Large intestine (tissue), 3 donors: ENCODE data around the gene MACC1. TPM values are rescaled to one million over a fixed set of nuclear protein-coding genes. Genes with fewer than 3 reads are reported as not detected.
"Not testable (repeated sequence)": the region's sequence is repeated elsewhere in the genome, so short reads cannot be mapped to it uniquely, and the experiment has no call there.

ENCODE experiments used
- DNase-seq, 2 donors: peaks; one replicate each; pipeline versions ENCODE4 v3.0.0 to v3.0.0-alpha.2; 2013
- H3K27ac ChIP-seq: one replicate; pipeline ENCODE4 v1.5.1; 2013; ENCODE audit warnings: low read length
- H3K27me3 ChIP-seq: 2 replicates; pipeline ENCODE4 v1.6.1; 2013; ENCODE audit warnings: low read length; ENCODE audit not compliant: control insufficient read depth, insufficient read depth
- H3K36me3 ChIP-seq: 2 replicates; pipeline ENCODE4 v1.6.1; 2013; ENCODE audit warnings: low read length; ENCODE audit not compliant: control insufficient read depth, insufficient read depth
- H3K4me1 ChIP-seq: one replicate; pipeline ENCODE4 v1.6.1; 2013; ENCODE audit warnings: low read length; ENCODE audit not compliant: control insufficient read depth, insufficient read depth
- H3K4me3 ChIP-seq: one replicate; pipeline ENCODE4 v1.5.1; 2013; ENCODE audit warnings: low read length
- H3K9me3 ChIP-seq: one replicate; pipeline ENCODE4 v1.6.1; 2013; ENCODE audit warnings: mild to moderate bottlenecking, low read depth, low read length, moderate library complexity; ENCODE audit not compliant: control insufficient read depth
- WGBS: methylation state at CpG from one replicate; pipeline ENCODE4 v1.1.5; 2013; ENCODE audit warnings: low lambda C conversion rate; ENCODE audit not compliant: insufficient coverage; 5-methylcytosine and 5-hydroxymethylcytosine counted together
- polyA plus RNA-seq: library from polyadenylated mRNA; unstranded; fragments of 120-200 nt; gene quantifications from one replicate; pipeline ENCODE4 v1.2.1, GENCODE V29; 2013

The MACC1 gene
- polyA plus RNA-seq, 1 donor, result 50.2 TPM

DNA sequence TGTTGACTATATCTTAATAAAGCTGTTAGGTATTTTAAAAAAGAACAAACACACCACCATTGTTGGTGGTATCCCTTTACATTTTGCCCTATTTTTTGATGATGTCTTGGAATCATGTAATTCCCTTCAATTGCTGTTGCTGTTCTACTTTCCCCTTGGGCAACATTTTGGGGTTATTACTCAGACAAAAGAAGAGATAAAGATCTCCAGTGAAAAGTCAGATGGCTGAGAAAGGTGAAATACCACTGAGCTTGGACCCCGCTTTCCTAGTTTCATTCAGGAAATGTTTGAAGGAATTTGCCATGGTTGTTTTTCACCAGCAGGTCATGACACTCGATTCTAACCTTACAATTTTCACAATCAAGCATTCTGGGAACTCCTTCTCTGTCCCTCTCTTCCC is 84.6 kb downstream of the MACC1 start:
- Histone ChIP-seq H3K4me1 (peaks cover 3% of the 10 kb centered on the region), H3K36me3 (no peaks in the 10 kb centered on the region), H3K9me3 (no peaks in the 10 kb centered on the region), H3K27ac (no peak overlapping the region), H3K4me3 (no peak overlapping the region), H3K27me3 (no peaks in the 10 kb centered on the region)
- no peak for DNase-seq
- no CpG with 5 or more reads among the region's 2 CpGs for WGBS

DNA sequence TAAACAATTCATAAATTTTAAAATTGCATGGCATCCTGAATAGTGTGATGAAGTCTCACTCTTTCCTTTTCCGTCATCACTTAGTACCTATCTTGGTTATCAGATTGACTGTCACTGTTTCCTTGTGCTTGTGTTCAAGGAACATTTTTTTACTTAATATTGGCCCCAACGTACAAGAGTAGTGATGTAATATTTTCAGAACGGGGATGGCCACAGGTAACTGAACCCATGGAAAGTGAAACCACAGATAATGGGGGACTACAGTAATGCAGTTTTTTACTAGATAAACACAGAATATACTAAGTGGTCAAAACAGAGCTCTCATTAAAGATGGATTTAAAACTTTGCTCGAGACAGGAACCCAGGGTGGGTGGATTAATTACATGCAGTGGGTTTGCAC is 85.4 kb downstream of the MACC1 start:
- H3K9me3 ChIP-seq, result no peaks in the 10 kb centered on the region
- DNase-seq, result peak; percentile 30 to 75
- WGBS, result 20% methylated on average over 3 of the region's 4 CpGs
- no peaks in the 10 kb centered on the region for H3K27me3 ChIP-seq
- H3K36me3 ChIP-seq, result no peaks in the 10 kb centered on the region
- H3K4me1 ChIP-seq, result peaks cover 3% of the 10 kb centered on the region
- no peak overlapping the region for H3K4me3 ChIP-seq
- H3K27ac ChIP-seq, result no peak overlapping the region

DNA sequence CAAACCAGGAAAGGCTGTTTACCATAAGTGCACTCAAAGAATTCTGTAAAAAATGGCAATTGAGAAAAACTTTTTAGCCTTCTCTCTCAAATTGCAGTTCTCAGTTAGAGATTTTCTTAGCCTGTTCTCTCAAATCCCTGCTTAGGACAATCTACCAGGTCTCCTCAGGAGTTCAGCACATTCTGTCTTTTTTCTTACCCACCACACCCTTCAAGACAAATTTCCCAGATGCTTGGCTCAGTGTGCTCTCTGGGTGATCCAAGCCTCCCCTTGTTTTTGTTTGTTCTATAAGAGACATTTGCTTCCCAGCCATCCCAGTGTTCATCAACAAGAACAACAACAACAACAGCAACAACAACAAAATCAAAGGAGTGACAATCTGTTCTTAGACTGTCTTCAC is 87.3 kb downstream of the MACC1 start:
- H3K4me1 ChIP-seq, result peaks cover 3% of the 10 kb centered on the region
- H3K4me3 ChIP-seq, result no peak overlapping the region
- H3K27ac ChIP-seq, result no peak overlapping the region
- DNase-seq, result no peak
- no peaks in the 10 kb centered on the region for H3K27me3 ChIP-seq
- H3K9me3 ChIP-seq, result no peaks in the 10 kb centered on the region
- no peaks in the 10 kb centered on the region for H3K36me3 ChIP-seq

DNA sequence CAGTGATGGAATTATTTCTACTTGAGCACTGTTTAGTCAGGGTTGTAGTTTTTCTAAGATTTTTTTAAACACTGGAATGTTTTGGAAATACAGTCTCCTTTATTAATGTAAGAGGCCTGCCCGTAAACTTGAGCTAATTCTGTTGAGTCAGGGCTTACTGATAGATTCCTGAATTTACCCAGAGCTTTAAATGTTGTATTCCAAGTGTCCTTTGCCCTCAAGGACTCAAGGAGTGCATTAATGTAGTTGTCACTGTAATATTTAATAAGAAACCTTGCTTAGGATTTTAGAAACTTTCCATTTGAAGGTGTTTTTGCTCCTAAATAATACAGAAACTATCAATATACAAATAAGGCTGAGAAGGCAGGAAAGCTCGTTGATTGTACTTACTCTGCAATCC is 89.2 kb downstream of the MACC1 start:
- DNase-seq, result peak in 1 of 2 donors; percentile 67
- Histone ChIP-seq H3K9me3 (no peaks in the 10 kb centered on the region), H3K27me3 (no peaks in the 10 kb centered on the region), H3K4me1 (peaks cover 3% of the 10 kb centered on the region), H3K36me3 (no peaks in the 10 kb centered on the region), H3K27ac (no peak overlapping the region), H3K4me3 (no peak overlapping the region)
- 20% methylated on average over 1 of the region's 2 CpGs for WGBS

DNA sequence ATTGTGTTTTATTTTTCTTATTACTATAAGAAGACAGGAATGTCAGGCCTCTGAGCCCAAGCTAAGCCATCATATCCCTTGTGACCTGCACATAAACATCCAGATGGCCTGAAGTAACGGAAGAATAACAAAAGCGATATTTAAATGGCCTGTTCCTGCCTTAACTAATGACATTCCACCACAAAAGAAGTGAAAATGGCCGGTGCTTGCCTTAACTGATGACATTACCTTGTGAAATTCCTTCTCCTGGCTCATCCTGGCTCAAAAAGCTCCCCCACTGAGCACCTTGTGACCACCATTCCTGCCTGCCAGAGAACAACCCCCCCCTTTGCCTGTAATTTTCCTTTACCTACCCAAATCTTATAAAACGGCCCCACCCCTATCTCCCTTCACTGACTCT is 91.1 kb downstream of the MACC1 start:
- not testable (repeated sequence) for H3K9me3 ChIP-seq, H3K27ac ChIP-seq, H3K4me3 ChIP-seq, H3K27me3 ChIP-seq, H3K36me3 ChIP-seq, H3K4me1 ChIP-seq, DNase-seq
- no CpG with 5 or more reads among the region's 4 CpGs for WGBS

DNA sequence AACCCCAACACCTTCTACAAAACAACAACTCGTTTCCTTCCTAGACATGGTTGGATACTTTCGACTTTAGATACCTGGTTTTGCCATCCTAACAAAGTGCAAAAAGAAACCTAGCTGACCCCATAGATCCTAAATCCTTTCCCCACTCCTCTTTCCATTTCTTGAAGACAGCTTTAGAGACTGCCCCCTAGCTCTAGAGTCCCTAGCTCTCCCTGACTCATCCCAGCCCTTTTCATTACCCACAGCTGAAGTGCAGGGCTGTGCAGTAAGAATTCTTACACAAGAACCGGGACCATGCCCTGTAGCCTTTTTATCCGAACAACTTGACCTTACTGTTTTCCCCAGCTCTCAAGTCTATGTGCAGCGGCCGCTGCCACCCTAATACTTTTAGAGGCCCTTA is 93.1 kb downstream of the MACC1 start:
- H3K4me1 ChIP-seq, H3K9me3 ChIP-seq, H3K27me3 ChIP-seq, DNase-seq, H3K4me3 ChIP-seq, H3K27ac ChIP-seq, H3K36me3 ChIP-seq: not testable (repeated sequence)
- no CpG with 5 or more reads among the region's 6 CpGs for WGBS

DNA sequence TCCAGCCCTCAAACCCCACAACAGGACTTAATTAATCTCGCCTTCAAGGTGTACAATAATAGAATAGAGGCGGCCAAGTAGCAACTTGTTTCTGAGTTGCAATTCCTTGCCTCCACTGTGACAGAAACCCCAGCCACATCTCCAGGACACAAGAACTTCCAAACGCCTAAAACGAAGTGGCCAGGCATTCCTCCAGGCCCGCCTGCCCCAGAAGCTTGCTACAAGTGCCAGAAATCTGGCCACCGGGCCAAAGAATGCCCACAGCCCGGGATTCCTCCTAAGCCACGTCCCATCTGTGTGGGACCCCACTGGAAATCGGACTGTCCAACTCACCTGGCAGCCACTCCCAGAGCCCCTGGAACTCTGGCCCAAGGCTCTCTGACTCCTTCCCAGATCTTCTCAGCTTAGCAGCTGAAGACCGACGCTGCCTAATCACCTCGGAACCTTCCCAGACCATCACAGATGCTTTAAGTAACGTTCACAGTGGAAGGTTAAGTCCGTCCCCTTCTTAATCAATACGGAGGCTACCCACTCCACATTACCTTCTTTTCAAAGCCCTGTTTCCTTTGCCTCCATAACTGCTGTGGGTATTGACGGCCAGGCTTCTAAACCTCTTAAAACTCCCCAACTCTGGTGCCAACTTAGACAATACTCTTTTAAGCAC is 94.4 kb downstream of the MACC1 start:
- H3K9me3 ChIP-seq, H3K4me1 ChIP-seq, DNase-seq, H3K4me3 ChIP-seq, H3K27ac ChIP-seq, H3K36me3 ChIP-seq, H3K27me3 ChIP-seq: not testable (repeated sequence)
- WGBS, result no CpG with 5 or more reads among the region's 16 CpGs

DNA sequence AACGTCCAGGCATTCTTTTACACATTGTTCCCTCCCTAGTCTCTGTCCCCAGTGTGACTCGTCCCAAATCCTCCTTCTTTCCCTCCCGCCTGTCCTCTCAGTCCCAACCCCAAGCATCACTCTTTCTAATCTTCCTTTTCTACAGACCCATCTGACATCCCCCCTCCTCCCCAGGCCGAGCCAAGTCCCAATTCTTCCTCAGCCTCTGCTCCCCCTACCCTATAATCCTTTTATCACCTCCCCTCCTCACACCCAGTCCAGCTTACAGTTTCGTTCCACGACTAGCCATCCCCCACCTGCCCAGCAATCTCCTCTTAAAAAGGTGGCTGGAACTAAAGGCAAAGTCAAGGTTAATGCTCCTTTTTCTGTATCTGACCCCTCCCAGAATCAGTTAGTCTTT is 95.1 kb downstream of the MACC1 start:
- WGBS, result 100% methylated on average over 1 of the region's 6 CpGs
- Histone ChIP-seq H3K27me3 (no peaks in the 10 kb centered on the region), H3K4me3 (no peak overlapping the region), H3K27ac (no peak overlapping the region), H3K9me3 (no peaks in the 10 kb centered on the region), H3K36me3 (no peaks in the 10 kb centered on the region), H3K4me1 (no peaks in the 10 kb centered on the region)
- no peak for DNase-seq

DNA sequence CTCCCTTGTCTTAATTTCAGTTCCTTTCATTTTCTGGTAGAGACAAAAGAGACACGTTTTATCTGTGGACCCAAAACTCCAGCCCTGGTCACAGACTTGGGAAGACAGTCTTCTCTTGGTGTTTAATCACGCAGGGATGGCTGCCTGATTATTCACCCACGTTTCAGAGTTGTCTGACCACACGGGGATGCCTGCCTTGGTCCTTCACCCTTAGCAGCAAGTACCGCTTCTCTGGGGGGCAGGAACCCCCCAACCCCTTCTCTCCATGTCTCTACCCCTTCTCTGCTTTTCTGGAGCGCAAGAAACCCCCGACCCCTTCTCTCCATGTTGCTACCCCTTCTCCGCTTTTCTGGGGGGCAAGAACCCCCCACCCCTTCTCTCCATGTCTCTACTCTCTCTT is 95.8 kb downstream of the MACC1 start:
- H3K9me3 ChIP-seq, result no peaks in the 10 kb centered on the region
- H3K4me3 ChIP-seq, result no peak overlapping the region
- DNase-seq, result no peak
- H3K27me3 ChIP-seq, result no peaks in the 10 kb centered on the region
- H3K27ac ChIP-seq, result no peak overlapping the region
- no peaks in the 10 kb centered on the region for H3K4me1 ChIP-seq
- H3K36me3 ChIP-seq, result no peaks in the 10 kb centered on the region
- 67% methylated on average over 2 of the region's 8 CpGs for WGBS

DNA sequence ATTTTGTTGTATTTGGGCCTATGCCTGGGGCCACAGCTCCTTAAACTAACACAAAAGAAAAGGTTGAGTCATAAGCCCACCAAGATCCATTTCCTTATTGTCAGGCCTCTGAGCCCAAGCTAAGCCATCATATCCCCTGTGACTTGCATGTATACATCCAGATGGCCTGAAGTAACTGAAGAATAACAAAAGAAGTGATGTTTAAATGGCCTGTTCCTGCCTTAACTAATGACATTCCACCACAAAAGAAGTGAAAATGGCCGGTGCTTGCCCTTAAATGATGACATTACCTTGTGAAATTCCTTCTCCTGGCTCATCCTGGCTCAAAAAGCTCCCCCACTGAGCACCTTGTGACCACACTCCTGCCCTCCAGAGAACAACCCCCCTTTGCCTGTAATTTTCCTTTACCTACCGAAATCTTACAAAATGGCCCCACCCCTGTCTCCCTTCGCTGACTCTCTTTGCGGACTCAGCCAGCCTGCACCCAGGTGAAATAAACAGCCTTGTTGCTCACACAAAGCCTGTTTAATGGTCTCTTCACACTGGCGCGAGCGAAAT is 96.5 kb downstream of the MACC1 start:
- no CpG with 5 or more reads among the region's 7 CpGs for WGBS
- not testable (repeated sequence) for DNase-seq, H3K9me3 ChIP-seq, H3K27me3 ChIP-seq, H3K4me1 ChIP-seq, H3K27ac ChIP-seq, H3K36me3 ChIP-seq, H3K4me3 ChIP-seq

DNA sequence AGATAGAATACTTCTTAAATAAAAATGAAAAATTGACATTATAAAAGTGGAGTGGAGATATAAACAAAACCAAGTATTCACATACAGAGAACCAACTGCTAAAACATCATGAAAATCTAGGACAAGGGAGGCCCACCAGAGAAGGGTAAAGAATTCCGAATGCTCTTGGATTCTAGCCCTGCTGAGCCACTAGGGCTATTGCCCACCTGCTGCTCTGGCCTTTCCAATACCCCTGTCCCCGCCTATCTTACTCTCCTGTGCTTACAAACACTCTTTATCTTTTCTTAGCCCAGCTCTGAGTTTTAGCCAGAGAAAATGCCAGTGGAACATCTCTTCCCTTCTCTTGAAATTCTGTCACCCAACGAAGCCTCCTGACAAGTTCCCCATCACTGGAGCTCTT is 100.3 kb downstream of the MACC1 start:
- Histone ChIP-seq H3K27ac (no peak overlapping the region), H3K27me3 (no peaks in the 10 kb centered on the region), H3K4me3 (no peak overlapping the region), H3K9me3 (no peaks in the 10 kb centered on the region), H3K4me1 (peaks cover 14% of the 10 kb centered on the region), H3K36me3 (no peaks in the 10 kb centered on the region)
- WGBS, result 67% methylated on average over 1 of the region's 3 CpGs
- DNase-seq, result no peak
